Endothelial cell of umbilical vein (primary cell): ENCODE data around the gene SPRYD7. TPM values are rescaled to one million over a fixed set of nuclear protein-coding genes. Genes with fewer than 3 reads are reported as not detected.

Source experiments
- BruUV-seq: library from RNA; stranded (reverse); fragments of 400-500 nt; replicated peaks from 2 replicates; lab custom pipeline; 2021; lab: Mats Ljungman, UMichigan
- CTCF ChIA-PET: fragments of 300-600, 350-600 bp; sonication (Branson Sonifier 250); formaldehyde crosslinking; loops from one replicate; lab custom pipeline; 2021; ENCODE audit warnings: antibody characterized with exemption, inconsistent platforms; lab: Charles Lee
- POLR2A ChIA-PET: fragments of 300-600, 350-600 bp; sonication (Branson Sonifier 250); formaldehyde crosslinking; loops from one replicate; lab custom pipeline; 2021; ENCODE audit warnings: antibody characterized with exemption, inconsistent platforms; lab: Charles Lee
- DNase-seq: peaks from one replicate; pipeline ENCODE4 v3.0.0-alpha.2; 2011; ENCODE audit warnings: low read depth, low spot score
- FAIRE-seq: peaks from 2 replicates; lab custom pipeline; 2011; peaks lifted over from hg19 to GRCh38; lab: Jason Lieb, UNC
- H2AFZ ChIP-seq: 2 replicates; pipeline ENCODE4 v1.6.0; 2012; ENCODE audit warnings: low read depth, low read length, control low read depth, inconsistent platforms
- H3K27ac ChIP-seq: 2 replicates; pipeline ENCODE4 v1.5.1; 2011; ENCODE audit warnings: low read depth, mild to moderate bottlenecking, control low read depth, low read length, moderate library complexity; ENCODE audit not compliant: insufficient read depth
- H3K27me3 ChIP-seq, 2 experiments: 2 replicates each; pipeline versions ENCODE4 v1.6.0 to v1.6.1; 2011; ENCODE audit warnings: low read length in 2 of 2, mixed read lengths in 1 of 2; ENCODE audit not compliant: control insufficient read depth in 2 of 2, insufficient read depth in 2 of 2
- H3K36me3 ChIP-seq, 2 experiments: 2 replicates in 1 of 2; 3 replicates in 1 of 2; pipeline ENCODE4 v1.5.1; 2011; ENCODE audit warnings: low read length in 2 of 2, mild to moderate bottlenecking in 1 of 2, moderate library complexity in 1 of 2; ENCODE audit not compliant: control insufficient read depth in 2 of 2, insufficient read depth in 2 of 2; ENCODE audit errors: extremely low read depth in 1 of 2
- H3K4me1 ChIP-seq: 3 replicates; pipeline ENCODE4 v1.5.1; 2011; ENCODE audit warnings: mild to moderate bottlenecking, low read length; ENCODE audit not compliant: control insufficient read depth, insufficient read depth; ENCODE audit errors: extremely low read depth
- H3K4me2 ChIP-seq: 2 replicates; pipeline ENCODE4 v1.6.1; 2011; ENCODE audit warnings: low read length, control low read depth, mixed read lengths; ENCODE audit not compliant: insufficient read depth
- H3K4me3 ChIP-seq, 3 experiments: fragments of 200-600 bp in 1 of 3; sonication (generic), shearing (Covaris generic) in 1 of 3; replicated peaks in 1 of 3; 2 replicates each; pipeline ENCODE4 v1.5.1; 2011 to 2016; ENCODE audit warnings: control low read depth in 3 of 3, low read length in 3 of 3, mild to moderate bottlenecking in 2 of 3, inconsistent platforms in 1 of 3, low read depth in 1 of 3, moderate library complexity in 1 of 3; ENCODE audit not compliant: insufficient read depth in 1 of 3
- H3K79me2 ChIP-seq: 2 replicates; pipeline ENCODE4 v1.6.0; 2012; ENCODE audit warnings: low read length, inconsistent platforms; ENCODE audit not compliant: control insufficient read depth, insufficient read depth
- H3K9ac ChIP-seq: replicated peaks from 2 replicates; pipeline ENCODE3; 2011; ENCODE audit warnings: low read length, control low read depth; ENCODE audit not compliant: insufficient read depth; ENCODE audit errors: extremely low read depth
- H3K9me1 ChIP-seq: replicated peaks from 3 replicates; pipeline ENCODE4 v1.6.0; 2011; ENCODE audit warnings: mild to moderate bottlenecking, low read length; ENCODE audit not compliant: control insufficient read depth, insufficient read depth; ENCODE audit errors: extremely low read depth
- H3K9me3 ChIP-seq: replicated peaks from 2 replicates; pipeline ENCODE4 v1.5.1; 2012; ENCODE audit warnings: low read length, inconsistent platforms; ENCODE audit not compliant: control insufficient read depth, insufficient read depth
- H4K20me1 ChIP-seq: replicated peaks from 2 replicates; pipeline ENCODE3; 2011; ENCODE audit warnings: mild to moderate bottlenecking, low read length; ENCODE audit not compliant: control insufficient read depth, insufficient read depth; ENCODE audit errors: extremely low read depth
- EZH2 ChIP-seq: IDR thresholded peaks from 2 replicates; pipeline ENCODE4 v1.6.1; 2012; ENCODE audit warnings: borderline replicate concordance, low read depth, mild to moderate bottlenecking, moderate library complexity, low read length, inconsistent platforms; ENCODE audit not compliant: severe bottlenecking
- FOS ChIP-seq: IDR thresholded peaks from 2 replicates; pipeline ENCODE4 v1.6.1; 2011; ENCODE audit warnings: mild to moderate bottlenecking, low read length, moderate library complexity, borderline replicate concordance; ENCODE audit not compliant: insufficient read depth
- GATA2 ChIP-seq: IDR thresholded peaks from 2 replicates; pipeline ENCODE4 v1.7.0; 2011; ENCODE audit warnings: low read depth, mild to moderate bottlenecking, moderate library complexity, mixed read lengths, low read length; ENCODE audit not compliant: insufficient read length, insufficient read depth
- JUN ChIP-seq: IDR thresholded peaks from 2 replicates; pipeline ENCODE4 v1.6.1; 2011; ENCODE audit warnings: borderline replicate concordance, low read depth; ENCODE audit not compliant: insufficient read length, insufficient read depth
- MYC ChIP-seq: IDR thresholded peaks from one replicate; pipeline ENCODE4 v1.6.1; 2011; ENCODE audit warnings: mild to moderate bottlenecking, low read depth, low read length
- POLR2A ChIP-seq: IDR thresholded peaks from 2 replicates; pipeline ENCODE4 v1.6.1; 2012; ENCODE audit warnings: low read depth, mild to moderate bottlenecking, control low read depth, low read length
- POLR2AphosphoS5 ChIP-seq: IDR thresholded peaks from 2 replicates; pipeline ENCODE4 v1.6.1; 2012; ENCODE audit warnings: low read depth, mild to moderate bottlenecking, control low read depth, low read length, moderate library complexity; ENCODE audit not compliant: insufficient read depth
- dilution Hi-C: fragments of 300-500 bp; cut with MboI; formaldehyde crosslinking; loops from one replicate; pipeline ENCODE4 v1.15.0; 2019; ENCODE audit warnings: low sequenced_read_pairs; ENCODE audit not compliant: extremely low pct_ligation_motif_present
- intact Hi-C: fragments of 100-400 bp; cut with micrococcal nuclease; formaldehyde crosslinking; loops from one replicate; pipeline ENCODE4 v1.10.0; 2022
- polyA plus RNA-seq, 4 experiments: library from polyadenylated mRNA; depleted of rRNA in 3 of 4; stranded (reverse) in 3 of 4; unstranded in 1 of 4; fragments of >200 nt; gene quantifications; 2 replicates each; pipeline versions ENCODE4 v1.2.1 to v1.2.3, GENCODE V29; 2011 to 2012; ENCODE audit warnings: missing spikeins in 1 of 4
- total RNA-seq: library from RNA; stranded (reverse); gene quantifications from 2 replicates; pipeline ENCODE4 v1.2.3, GENCODE V29; 2021
- TF ChIP-seq, protein P1 (sequence below): IDR thresholded peaks from 2 replicates; pipeline ENCODE4 v1.6.1; 2011; ENCODE audit not compliant: insufficient read depth, insufficient read length
- TF ChIP-seq, protein P2 (sequence below), 2 donors: IDR thresholded peaks; 1 replicate in 1 of 2; 2 replicates in 1 of 2; pipeline ENCODE4 v1.5.1; 2011; ENCODE audit warnings: low read length in 2 of 2, mild to moderate bottlenecking in 2 of 2, moderate library complexity in 2 of 2, control low read depth in 1 of 2, inconsistent platforms in 1 of 2, low read depth in 1 of 2; ENCODE audit not compliant: insufficient read depth in 1 of 2; ENCODE audit errors: extremely low read depth in 1 of 2

Gene SPRYD7
- total and polyA plus RNA-seq, 2 donors (not counting 3 experiments of a cell fraction or from before 2014, with no cell fraction given), result 2.9 to 7.5 TPM

DNA sequence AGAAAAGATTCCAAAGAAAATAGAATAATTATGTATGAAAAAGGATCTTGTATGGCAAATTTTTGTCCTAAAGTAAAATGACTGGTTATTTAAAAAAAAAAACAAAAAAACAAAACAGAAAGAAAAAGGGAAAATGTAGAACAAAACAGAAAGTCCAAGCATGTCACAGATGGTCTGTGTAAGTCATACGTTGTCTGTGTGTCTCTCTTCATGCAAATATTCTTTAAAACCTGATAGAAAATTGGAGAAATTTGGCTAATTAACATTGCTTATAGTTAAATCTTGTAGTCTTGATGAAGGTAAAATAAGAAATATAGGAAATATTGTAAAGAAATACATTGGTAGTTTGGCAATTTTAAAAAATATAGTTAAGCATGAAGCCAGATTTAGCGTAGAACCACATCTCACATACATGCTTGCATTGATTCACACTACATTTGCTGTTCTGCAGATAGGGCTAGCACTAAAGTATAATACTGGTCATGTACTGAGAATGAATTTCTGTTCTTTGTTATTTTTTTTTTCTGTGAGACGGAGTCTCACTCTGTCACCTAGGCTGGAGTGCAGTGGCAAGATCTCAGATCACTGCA is 58.4 kb downstream of the SPRYD7 start:
- intact Hi-C loops (no loop called here), dilution Hi-C loops (no loop called here)
- no peaks in the 10 kb centered on the region for H3K27me3 ChIP-seq
- FAIRE-seq (no peak), DNase-seq (no peak)
- POLR2A ChIA-PET, result no interaction called here
- CTCF ChIA-PET, result no interaction called here
- H3K27ac ChIP-seq, result no peak overlapping the region
- H3K36me3 ChIP-seq, result no peaks in the 10 kb centered on the region
- no peak overlapping the region for H2AFZ ChIP-seq
- no peaks in the 10 kb centered on the region for H3K79me2 ChIP-seq
- H3K4me3 ChIP-seq, result no peak overlapping the region
- no peaks in the 10 kb centered on the region for H4K20me1 ChIP-seq
- no peaks in the 10 kb centered on the region for H3K9me3 ChIP-seq
- no peak overlapping the region for H3K9ac ChIP-seq
- TF ChIP-seq POLR2AphosphoS5 (no peak), POLR2A (no peak), GATA2 (no peak), MYC (no peak), JUN (no peak), FOS (no peak)
- TF ChIP-seq, protein P1, sequence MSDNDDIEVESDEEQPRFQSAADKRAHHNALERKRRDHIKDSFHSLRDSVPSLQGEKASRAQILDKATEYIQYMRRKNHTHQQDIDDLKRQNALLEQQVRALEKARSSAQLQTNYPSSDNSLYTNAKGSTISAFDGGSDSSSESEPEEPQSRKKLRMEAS, result no peak
- no peaks in the 10 kb centered on the region for H3K4me1 ChIP-seq
- no peaks in the 10 kb centered on the region for H3K9me1 ChIP-seq
- no peak overlapping the region for H3K4me2 ChIP-seq
- no TSS peak for BruUV-seq

DNA sequence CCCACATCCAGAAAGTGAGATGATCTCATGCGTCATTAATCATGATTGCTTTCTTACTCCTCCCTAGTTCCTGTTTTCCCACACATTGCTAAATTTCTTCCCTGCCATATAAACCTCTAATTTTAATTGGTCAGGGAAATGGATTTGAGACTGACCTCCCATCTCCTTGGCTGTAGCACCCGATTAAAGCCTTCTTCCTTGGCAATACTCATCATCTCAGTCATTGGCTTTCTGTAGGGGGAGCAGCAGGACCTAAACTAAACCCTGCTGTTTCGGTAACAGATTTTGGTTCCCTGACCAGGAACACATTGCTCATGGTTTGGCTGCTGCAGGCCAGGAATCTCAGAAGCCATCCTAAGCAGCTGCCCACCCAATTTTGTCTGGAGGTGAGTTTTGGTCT is 61.7 kb downstream of the SPRYD7 start:
- TF ChIP-seq POLR2A (no peak), JUN (no peak), GATA2 (no peak), FOS (no peak), EZH2 (no peak), MYC (no peak)
- TF ChIP-seq, protein P1, result no peak
- TF ChIP-seq, protein P2, sequence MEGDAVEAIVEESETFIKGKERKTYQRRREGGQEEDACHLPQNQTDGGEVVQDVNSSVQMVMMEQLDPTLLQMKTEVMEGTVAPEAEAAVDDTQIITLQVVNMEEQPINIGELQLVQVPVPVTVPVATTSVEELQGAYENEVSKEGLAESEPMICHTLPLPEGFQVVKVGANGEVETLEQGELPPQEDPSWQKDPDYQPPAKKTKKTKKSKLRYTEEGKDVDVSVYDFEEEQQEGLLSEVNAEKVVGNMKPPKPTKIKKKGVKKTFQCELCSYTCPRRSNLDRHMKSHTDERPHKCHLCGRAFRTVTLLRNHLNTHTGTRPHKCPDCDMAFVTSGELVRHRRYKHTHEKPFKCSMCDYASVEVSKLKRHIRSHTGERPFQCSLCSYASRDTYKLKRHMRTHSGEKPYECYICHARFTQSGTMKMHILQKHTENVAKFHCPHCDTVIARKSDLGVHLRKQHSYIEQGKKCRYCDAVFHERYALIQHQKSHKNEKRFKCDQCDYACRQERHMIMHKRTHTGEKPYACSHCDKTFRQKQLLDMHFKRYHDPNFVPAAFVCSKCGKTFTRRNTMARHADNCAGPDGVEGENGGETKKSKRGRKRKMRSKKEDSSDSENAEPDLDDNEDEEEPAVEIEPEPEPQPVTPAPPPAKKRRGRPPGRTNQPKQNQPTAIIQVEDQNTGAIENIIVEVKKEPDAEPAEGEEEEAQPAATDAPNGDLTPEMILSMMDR (IDR thresholded peaks at IDR 0.05; ENCODE audit: extremely low read depth in 1 of 2, insufficient read depth in 1 of 2, low read depth in 1 of 2, low read length in 2 of 2), result no peak
- no peak overlapping the region for H3K27ac ChIP-seq
- DNase-seq, result no peak
- H3K4me2 ChIP-seq, result no peak overlapping the region
- H3K27me3 ChIP-seq, result no peaks in the 10 kb centered on the region
- CTCF ChIA-PET, result no interaction called here
- no peak overlapping the region for H3K9ac ChIP-seq
- no peaks in the 10 kb centered on the region for H3K4me1 ChIP-seq
- POLR2A ChIA-PET, result no interaction called here
- H3K4me3 ChIP-seq, result no peak overlapping the region
- H4K20me1 ChIP-seq, result no peaks in the 10 kb centered on the region
- H3K9me1 ChIP-seq, result no peaks in the 10 kb centered on the region
- no peak for FAIRE-seq
- no peaks in the 10 kb centered on the region for H3K9me3 ChIP-seq
- H3K36me3 ChIP-seq, result no peaks in the 10 kb centered on the region
- H2AFZ ChIP-seq, result no peak overlapping the region
- BruUV-seq, result no TSS peak
- dilution Hi-C loops (no loop called here), intact Hi-C loops (no loop called here)
- H3K79me2 ChIP-seq, result no peaks in the 10 kb centered on the region
